Mucosa of stomach (tissue), 1 donor: Measurements from ENCODE around the gene BARHL1.

Experiments used
- H3K27me3 ChIP-seq: one replicate; pipeline ENCODE4 v1.7.0; 2013; ENCODE audit warnings: mild to moderate bottlenecking, low read length; ENCODE audit not compliant: control insufficient read depth, insufficient read depth
- H3K36me3 ChIP-seq: one replicate; pipeline ENCODE4 v1.7.0; 2013; ENCODE audit warnings: low read length; ENCODE audit not compliant: control insufficient read depth, insufficient read depth
- H3K4me1 ChIP-seq: one replicate; pipeline ENCODE4 v1.7.0; 2013; ENCODE audit warnings: mild to moderate bottlenecking, low read length; ENCODE audit not compliant: control insufficient read depth, insufficient read depth
- H3K4me3 ChIP-seq: one replicate; pipeline ENCODE4 v1.7.0; 2013; ENCODE audit warnings: low read length
- H3K9ac ChIP-seq: one replicate; pipeline ENCODE4 v1.7.0; 2013; ENCODE audit warnings: mild to moderate bottlenecking, low read length, moderate library complexity
- H3K9me3 ChIP-seq: one replicate; pipeline ENCODE4 v1.7.0; 2013; ENCODE audit warnings: mild to moderate bottlenecking, low read length, moderate library complexity; ENCODE audit not compliant: control insufficient read depth
- donor health status: Pancreatic carcinoma.

The BARHL1 gene

DNA sequence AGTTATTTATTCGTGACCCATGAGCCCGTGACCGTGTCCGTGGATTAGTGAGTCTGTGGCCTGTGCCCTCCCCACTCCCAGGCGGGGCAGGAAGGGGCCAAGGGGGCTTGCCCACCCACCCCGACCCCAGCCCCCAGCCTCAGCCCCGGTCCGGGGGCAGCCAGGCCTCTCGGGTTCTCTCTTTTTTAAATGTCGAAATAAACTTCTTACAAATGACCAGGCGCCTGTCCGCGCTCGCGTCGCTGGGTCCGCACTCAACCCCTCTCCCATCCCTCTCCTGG is 7.6 kb downstream of the BARHL1 start:
- Histone ChIP-seq H3K9ac (no peak overlapping the region), H3K4me1 (no peaks in the 10 kb centered on the region), H3K9me3 (no peaks in the 10 kb centered on the region), H3K4me3 (no peak overlapping the region), H3K36me3 (no peaks in the 10 kb centered on the region), H3K27me3 (peaks cover 71% of the 10 kb centered on the region)

DNA sequence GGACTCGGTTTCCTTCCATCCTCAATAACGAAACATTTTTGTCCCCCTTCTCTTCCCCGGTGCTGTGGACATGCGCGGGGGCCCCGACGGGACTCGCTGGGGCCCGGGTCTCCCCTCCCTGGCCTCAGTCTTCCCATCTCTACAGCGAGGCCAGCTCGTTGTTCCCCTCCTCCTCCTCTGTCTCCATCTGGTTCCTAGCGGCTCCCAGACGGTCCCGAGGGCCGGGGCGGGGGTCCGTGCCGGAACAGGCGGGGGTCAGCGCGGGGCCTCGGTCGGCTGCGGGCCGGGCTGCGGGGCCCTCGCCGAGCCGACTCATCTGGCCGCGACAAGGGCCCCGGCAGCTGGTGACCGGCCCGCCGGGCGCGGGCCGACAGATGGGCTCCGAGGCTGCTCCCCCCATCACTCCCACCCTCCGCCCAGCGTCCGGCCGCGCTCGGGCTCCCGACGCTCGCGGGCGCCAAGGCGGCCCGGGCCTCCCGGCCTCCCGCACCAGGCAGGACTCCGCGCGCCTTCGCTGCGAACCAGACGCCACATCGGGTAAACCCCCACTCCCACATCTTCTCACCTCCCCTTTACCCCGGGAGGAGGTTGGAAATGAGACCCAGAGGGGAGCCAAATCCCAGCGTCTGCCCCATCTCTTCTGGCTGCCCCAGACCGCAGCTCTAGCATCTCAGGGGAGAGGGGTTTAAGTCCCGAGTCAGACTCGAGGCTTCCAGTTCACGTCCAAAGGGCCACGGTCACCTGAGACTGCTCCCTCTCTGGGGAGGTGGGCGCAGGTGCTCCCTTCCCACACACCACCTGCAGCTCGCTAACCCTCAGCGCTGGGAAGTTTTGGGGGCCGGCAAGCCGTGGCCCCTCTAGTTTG is 8.1 kb downstream of the BARHL1 start:
- no peaks in the 10 kb centered on the region for H3K4me1 ChIP-seq
- H3K27me3 ChIP-seq: peaks cover 66% of the 10 kb centered on the region
- no peak overlapping the region for H3K9ac ChIP-seq
- H3K9me3 ChIP-seq: no peaks in the 10 kb centered on the region
- H3K4me3 ChIP-seq: no peak overlapping the region
- no peaks in the 10 kb centered on the region for H3K36me3 ChIP-seq

- Histone ChIP-seq H3K9ac (no peak overlapping the region), H3K9me3 (no peaks in the 10 kb centered on the region), H3K4me3 (no peak overlapping the region), H3K4me1 (no peaks in the 10 kb centered on the region), H3K36me3 (no peaks in the 10 kb centered on the region), H3K27me3 (peaks cover 59% of the 10 kb centered on the region)
These were observed 8.8 kb downstream of the BARHL1 start for GRCh38 chr9:132591244-132591643.

DNA sequence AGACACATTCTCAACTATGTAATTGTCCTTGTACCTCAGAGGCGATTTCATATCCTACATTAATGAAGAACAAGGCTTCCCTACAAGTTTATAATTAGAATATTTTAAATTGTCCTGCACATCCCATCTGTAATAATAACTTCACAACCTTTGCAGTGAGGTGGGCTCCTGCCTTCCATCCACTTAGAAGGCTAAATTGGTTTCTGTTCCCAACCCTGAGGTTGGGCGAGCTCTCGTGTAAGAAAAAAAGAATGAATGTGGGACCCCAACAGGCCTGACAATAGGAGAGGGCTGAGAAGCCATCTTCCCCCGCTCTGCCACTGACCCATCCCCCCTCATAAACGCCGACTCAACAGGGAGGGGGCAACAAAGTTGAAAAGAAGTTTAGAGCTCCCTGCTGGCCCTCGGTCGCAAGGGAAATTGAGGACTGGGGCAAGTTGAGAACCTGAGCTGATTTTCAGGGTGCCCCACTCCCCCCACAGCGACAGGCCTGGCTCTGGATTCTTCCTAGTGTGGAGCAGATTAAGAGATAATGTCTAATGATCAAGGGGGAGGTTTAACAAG is 9.4 kb downstream of the BARHL1 start:
- Histone ChIP-seq H3K4me1 (no peaks in the 10 kb centered on the region), H3K36me3 (no peaks in the 10 kb centered on the region), H3K4me3 (no peak overlapping the region), H3K9me3 (no peaks in the 10 kb centered on the region), H3K9ac (no peak overlapping the region), H3K27me3 (peaks cover 53% of the 10 kb centered on the region)

- H3K4me3 ChIP-seq: no peak overlapping the region
- H3K9ac ChIP-seq: no peak overlapping the region
- peaks cover 47% of the 10 kb centered on the region for H3K27me3 ChIP-seq
- no peaks in the 10 kb centered on the region for H3K36me3 ChIP-seq
- H3K4me1 ChIP-seq: no peaks in the 10 kb centered on the region
- no peaks in the 10 kb centered on the region for H3K9me3 ChIP-seq
These were observed 10.0 kb downstream of the BARHL1 start for GRCh38 chr9:132592451-132592850.

- no peak overlapping the region for H3K9ac ChIP-seq
- no peaks in the 10 kb centered on the region for H3K4me1 ChIP-seq
- no peak overlapping the region for H3K4me3 ChIP-seq
- no peaks in the 10 kb centered on the region for H3K9me3 ChIP-seq
- H3K27me3 ChIP-seq: peaks cover 27% of the 10 kb centered on the region
- H3K36me3 ChIP-seq: no peaks in the 10 kb centered on the region
These were observed 12.0 kb downstream of the BARHL1 start for GRCh38 chr9:132594412-132594811.

- no peak overlapping the region for H3K9ac ChIP-seq
- H3K36me3 ChIP-seq: no peaks in the 10 kb centered on the region
- H3K4me1 ChIP-seq: no peaks in the 10 kb centered on the region
- H3K4me3 ChIP-seq: no peak overlapping the region
- peaks cover 19% of the 10 kb centered on the region for H3K27me3 ChIP-seq
- H3K9me3 ChIP-seq: no peaks in the 10 kb centered on the region
These were observed 12.9 kb downstream of the BARHL1 start for GRCh38 chr9:132595319-132595718.

- H3K9ac ChIP-seq: no peak overlapping the region
- no peaks in the 10 kb centered on the region for H3K9me3 ChIP-seq
- H3K36me3 ChIP-seq: peaks cover 7% of the 10 kb centered on the region
- H3K27me3 ChIP-seq: peaks cover 10% of the 10 kb centered on the region
- H3K4me3 ChIP-seq: no peak overlapping the region
- H3K4me1 ChIP-seq: no peaks in the 10 kb centered on the region
These were observed 13.8 kb downstream of the BARHL1 start for GRCh38 chr9:132596200-132596599.

GRCh38 chr9:132597073-132597775 is 14.8 kb downstream of the BARHL1 start:
- Histone ChIP-seq H3K4me1 (no peaks in the 10 kb centered on the region), H3K27me3 (peaks cover 3% of the 10 kb centered on the region), H3K36me3 (peaks cover 7% of the 10 kb centered on the region), H3K9ac (no peak overlapping the region), H3K4me3 (no peak overlapping the region), H3K9me3 (no peaks in the 10 kb centered on the region)

DNA sequence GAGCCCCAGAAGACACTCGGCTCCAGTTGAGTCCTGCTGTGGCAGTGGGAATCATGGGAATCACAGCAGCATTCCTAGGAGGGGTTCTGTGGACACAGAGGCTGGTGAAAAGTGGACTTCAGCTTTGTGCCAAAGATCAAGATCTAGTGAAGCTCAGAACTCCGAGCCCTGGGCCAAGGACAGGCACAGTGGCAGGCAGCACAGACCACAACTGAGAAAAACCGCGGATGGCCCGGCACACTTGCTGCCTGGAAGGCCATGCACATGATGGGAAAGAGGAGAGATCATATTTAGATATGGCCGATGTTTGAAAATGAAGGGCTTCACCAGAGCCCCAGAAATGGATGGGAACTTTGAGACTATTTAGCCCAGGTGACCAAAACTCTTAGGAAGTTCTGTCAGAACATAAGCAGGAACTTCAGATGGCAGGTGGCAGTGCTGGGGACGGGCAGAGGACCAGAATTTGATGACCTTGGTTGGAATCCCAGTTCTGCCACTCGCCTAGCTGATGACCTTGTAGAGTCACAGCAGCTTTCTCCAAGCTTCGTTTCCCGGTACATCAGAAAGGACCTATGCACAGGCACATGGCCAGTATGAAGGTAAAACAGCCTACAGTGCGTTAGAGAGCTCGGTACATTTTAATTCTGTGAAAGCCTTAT is 18.0 kb downstream of the BARHL1 start:
- Histone ChIP-seq H3K36me3 (peaks cover 7% of the 10 kb centered on the region), H3K9me3 (no peaks in the 10 kb centered on the region), H3K4me3 (no peak overlapping the region), H3K27me3 (no peaks in the 10 kb centered on the region), H3K4me1 (no peaks in the 10 kb centered on the region), H3K9ac (no peak overlapping the region)

DNA sequence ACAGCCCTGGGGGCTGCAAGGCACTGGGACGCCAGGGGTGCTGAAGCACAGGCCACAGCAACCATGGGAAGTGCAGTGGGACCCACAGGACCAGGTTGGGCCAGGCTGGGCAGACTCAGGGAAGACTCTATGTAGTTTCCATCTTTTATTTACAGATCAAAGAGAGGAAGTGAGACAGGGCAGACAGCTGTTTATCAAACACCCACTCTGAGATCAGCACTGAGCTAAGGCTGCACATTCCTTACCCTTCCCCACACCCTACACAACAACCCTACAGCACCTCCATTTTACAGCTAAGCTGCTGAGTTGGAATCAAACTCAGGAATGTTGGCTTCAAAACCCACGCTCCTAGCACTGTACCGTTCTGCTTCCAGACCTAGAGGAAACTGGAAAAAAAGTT is 19.8 kb downstream of the BARHL1 start:
- H3K4me1 ChIP-seq: no peaks in the 10 kb centered on the region
- H3K27me3 ChIP-seq: no peaks in the 10 kb centered on the region
- H3K36me3 ChIP-seq: peaks cover 7% of the 10 kb centered on the region
- H3K4me3 ChIP-seq: no peak overlapping the region
- no peaks in the 10 kb centered on the region for H3K9me3 ChIP-seq
- H3K9ac ChIP-seq: no peak overlapping the region

- no peak overlapping the region for H3K4me3 ChIP-seq
- H3K4me1 ChIP-seq: no peaks in the 10 kb centered on the region
- H3K9me3 ChIP-seq: no peaks in the 10 kb centered on the region
- H3K36me3 ChIP-seq: peaks cover 7% of the 10 kb centered on the region
- H3K27me3 ChIP-seq: no peaks in the 10 kb centered on the region
- no peak overlapping the region for H3K9ac ChIP-seq
These were observed 23.0 kb downstream of the BARHL1 start for GRCh38 chr9:132605387-132605786.
